ENCODE results near the gene DLEC1. TPM values are rescaled to one million over a fixed set of nuclear protein-coding genes. Genes with fewer than 3 reads are reported as not detected.
A peak's percentile ranks its signal among the peaks of the same experiment; 100 is the strongest.
"Not testable (repeated sequence)": the region's sequence is repeated elsewhere in the genome, so short reads cannot be mapped to it uniquely, and the experiment has no call there.

DLEC1 gene
- total RNA-seq, 2 donors from 2014 or later = 0.52 to 0.56 TPM

DNA sequence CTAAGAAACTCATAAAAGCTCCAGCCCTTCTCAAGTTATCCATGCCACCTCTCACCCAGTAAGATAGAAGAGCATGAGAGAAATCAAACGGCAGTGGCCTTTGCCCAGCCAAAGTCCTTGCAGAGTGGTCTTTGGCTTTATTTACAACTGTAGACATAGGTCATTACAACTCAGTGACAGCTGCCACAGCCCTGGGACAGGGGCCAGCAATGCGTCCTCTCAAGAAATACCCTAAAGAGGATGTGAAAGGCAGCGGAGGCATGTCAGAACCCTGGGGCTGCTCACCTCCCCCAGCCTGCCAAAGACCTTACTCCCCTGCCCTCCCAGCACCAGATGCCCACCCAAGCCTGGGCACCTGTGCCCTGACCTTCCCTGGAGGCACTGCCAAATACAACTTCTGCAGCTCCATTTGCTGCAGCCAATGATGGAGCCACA, 91.6 kb downstream of the DLEC1 start:
- Histone ChIP-seq H3K27ac (no peak overlapping the region), H3K9me3 (no peaks in the 10 kb centered on the region), H3K9ac (ENCODE audit: low read depth in 2 of 2, low read length in 2 of 2) (no peak overlapping the region), H3K27me3 (no peaks in the 10 kb centered on the region), H3K36me3 (peaks cover 29% of the 10 kb centered on the region), H3K4me3 (no peak overlapping the region), H3K4me1 (peaks cover 15% of the 10 kb centered on the region)
- DNase-seq = no peak
- intact Hi-C loops (cut with DNase I) = no loop called here
- TF ChIP-seq, protein P1, sequence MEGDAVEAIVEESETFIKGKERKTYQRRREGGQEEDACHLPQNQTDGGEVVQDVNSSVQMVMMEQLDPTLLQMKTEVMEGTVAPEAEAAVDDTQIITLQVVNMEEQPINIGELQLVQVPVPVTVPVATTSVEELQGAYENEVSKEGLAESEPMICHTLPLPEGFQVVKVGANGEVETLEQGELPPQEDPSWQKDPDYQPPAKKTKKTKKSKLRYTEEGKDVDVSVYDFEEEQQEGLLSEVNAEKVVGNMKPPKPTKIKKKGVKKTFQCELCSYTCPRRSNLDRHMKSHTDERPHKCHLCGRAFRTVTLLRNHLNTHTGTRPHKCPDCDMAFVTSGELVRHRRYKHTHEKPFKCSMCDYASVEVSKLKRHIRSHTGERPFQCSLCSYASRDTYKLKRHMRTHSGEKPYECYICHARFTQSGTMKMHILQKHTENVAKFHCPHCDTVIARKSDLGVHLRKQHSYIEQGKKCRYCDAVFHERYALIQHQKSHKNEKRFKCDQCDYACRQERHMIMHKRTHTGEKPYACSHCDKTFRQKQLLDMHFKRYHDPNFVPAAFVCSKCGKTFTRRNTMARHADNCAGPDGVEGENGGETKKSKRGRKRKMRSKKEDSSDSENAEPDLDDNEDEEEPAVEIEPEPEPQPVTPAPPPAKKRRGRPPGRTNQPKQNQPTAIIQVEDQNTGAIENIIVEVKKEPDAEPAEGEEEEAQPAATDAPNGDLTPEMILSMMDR (IDR thresholded peaks at IDR 0.05) = no peak

DNA sequence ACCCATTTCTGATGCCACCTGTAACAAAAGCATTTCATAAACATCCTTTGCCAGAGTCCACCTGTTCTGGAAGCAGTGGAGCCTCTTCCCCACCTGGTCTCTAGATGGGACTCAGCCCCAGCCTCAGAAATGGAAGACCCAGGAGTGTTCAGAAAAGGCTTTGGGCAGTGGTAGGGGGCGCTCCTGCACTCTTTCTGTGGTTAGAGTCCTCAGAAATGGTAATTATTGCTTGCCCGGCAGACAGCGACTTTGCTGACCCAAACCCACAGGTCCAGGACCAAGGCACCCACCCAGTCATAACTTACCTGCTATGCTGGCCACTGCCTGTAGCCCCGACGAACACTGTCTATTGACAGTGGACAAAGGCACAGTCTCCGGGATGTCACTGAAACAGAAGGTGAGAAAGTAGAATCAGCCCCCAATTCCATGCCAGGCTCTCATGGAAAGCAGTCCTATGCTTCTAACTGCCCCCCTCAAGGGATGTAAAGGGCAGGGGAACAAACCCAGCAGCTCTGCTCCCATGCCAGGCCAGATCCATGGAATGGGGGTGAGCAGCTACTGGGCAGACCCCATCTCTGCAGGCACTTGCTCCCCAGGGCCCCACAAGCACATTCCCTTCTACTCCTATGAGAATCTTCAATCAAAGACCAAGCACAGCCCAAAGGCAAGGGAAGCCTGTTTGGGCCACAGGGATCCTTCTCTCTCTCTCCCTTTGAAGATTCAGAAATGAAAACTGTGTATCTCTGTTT, 92.8 kb downstream of the DLEC1 start:
- Histone ChIP-seq H3K9ac (ENCODE audit: low read depth in 2 of 2, low read length in 2 of 2) (no peak overlapping the region), H3K4me1 (peaks cover 17% of the 10 kb centered on the region), H3K4me3 (no peak overlapping the region), H3K9me3 (no peaks in the 10 kb centered on the region), H3K27me3 (no peaks in the 10 kb centered on the region), H3K27ac (no peak overlapping the region), H3K36me3 (peaks cover 18% of the 10 kb centered on the region)
- peak; percentile 53 for DNase-seq
- TF ChIP-seq, protein P1 (IDR thresholded peaks at IDR 0.05) = no peak
- intact Hi-C loops (cut with DNase I) = no loop called here

DNA sequence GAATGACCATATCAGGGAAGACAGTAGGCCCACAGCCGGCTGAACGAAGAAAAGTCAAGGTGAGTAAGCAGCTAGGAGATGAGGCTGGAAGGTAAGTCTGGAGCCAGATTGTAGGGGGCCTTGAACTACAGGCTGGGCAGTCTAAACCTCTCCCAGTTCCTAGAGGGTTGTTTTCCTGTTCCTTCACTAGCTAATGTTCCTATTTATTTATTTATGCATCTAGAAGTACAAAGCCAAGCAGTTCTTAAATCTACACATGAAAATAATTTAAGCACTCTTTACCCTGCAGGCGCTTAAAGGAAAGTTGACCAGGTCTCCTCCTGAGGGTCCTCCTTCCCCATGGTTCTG, 94.2 kb downstream of the DLEC1 start:
- H3K36me3 ChIP-seq = peaks cover 13% of the 10 kb centered on the region
- peak overlapping the region in 1 of 2 donors; percentile 56 for H3K9ac ChIP-seq (ENCODE audit: low read depth in 2 of 2, low read length in 2 of 2)
- peaks cover 21% of the 10 kb centered on the region for H3K4me1 ChIP-seq
- H3K27ac ChIP-seq = peak overlapping the region; percentile 71
- H3K9me3 ChIP-seq = no peaks in the 10 kb centered on the region
- H3K4me3 ChIP-seq = no peak overlapping the region
- no peaks in the 10 kb centered on the region for H3K27me3 ChIP-seq
- DNase-seq = no peak
- TF ChIP-seq, protein P1 (IDR thresholded peaks at IDR 0.05) = no peak
- intact Hi-C loops (cut with DNase I) = no loop called here

DNA sequence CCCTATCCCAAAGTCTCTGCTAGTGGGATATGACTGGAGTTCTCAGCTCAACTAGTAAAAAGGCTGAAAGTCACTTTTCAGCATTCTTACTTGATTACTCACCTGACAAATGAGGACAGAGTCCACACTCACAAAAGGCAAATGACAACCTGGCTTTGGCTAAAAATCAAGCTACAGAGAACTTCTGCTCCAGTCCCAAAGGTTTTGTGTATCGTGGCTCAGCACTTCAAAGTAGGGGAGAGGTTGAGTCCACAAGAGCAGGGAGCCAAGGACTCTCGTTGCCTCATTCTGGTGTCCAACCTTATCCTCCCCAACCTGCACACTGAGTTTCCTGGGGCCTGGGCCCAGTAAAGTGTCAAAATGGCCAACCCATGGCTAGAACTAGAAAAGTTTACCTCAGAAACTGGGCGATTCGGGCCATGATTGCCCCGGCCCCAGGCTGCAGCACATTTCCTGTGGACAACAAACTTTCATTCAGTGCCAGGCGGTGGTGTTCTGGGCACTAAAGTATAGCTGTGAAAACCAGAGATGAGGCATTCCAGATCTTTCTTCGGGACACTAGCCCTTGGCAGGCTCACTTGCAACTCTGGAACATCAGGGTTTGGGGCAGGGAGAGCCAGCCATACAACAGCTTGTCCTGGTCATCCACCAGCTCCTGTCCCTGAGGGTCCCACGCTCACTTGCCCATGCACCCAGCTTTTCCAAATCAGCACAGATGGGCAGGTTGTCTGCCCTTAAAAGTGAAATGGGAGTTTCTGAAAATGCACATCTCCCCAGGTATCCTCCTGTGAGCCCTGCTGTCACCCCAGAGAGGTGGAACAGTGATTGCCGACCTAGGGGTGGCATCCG, 94.8 kb downstream of the DLEC1 start:
- intact Hi-C loops (cut with DNase I) = no loop called here
- H3K27me3 ChIP-seq = no peaks in the 10 kb centered on the region
- H3K4me3 ChIP-seq = no peak overlapping the region
- TF ChIP-seq, protein P1 (IDR thresholded peaks at IDR 0.05) = no peak
- peak; percentile 70 for DNase-seq
- peaks cover 21% of the 10 kb centered on the region for H3K4me1 ChIP-seq
- no peaks in the 10 kb centered on the region for H3K9me3 ChIP-seq
- peak overlapping the region; percentile 71 for H3K27ac ChIP-seq
- peak overlapping the region; percentile 24 to 56 for H3K9ac ChIP-seq (ENCODE audit: low read depth in 2 of 2, low read length in 2 of 2)
- peaks cover 7% of the 10 kb centered on the region for H3K36me3 ChIP-seq

DNA sequence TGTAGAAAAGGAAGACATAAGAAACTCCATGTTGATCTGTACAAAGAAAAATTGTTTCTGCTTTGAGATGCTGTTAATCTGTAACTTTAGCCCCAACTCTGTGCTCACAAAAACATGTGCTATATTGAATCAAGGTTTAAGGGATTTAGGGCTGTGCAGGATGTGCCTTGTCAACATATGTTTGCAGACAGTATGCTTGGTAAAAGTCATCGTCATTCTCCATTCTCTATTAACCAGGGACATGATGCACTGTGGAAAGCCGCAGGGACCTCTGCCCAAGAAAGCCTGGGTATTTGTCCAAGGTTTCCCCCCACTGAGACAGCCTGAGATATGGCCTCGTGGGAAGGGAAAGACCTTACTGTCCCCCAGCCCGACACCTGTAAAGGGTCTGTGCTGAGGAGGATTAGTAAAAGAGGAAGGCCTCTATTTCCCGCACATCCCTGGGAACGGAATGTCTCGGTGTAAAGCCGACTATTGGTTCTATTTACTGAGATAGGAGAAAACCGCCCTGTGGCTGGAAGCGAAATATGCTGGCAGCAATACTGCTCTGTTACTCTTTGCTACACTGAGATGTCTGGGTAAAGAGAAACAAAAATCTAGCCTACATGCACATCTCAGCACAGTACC, 95.6 kb downstream of the DLEC1 start:
- DNase-seq; H3K4me3 ChIP-seq; H3K27me3 ChIP-seq; intact Hi-C loops (cut with DNase I); H3K9me3 ChIP-seq; H3K36me3 ChIP-seq: not testable (repeated sequence)
- peak overlapping the region in 1 of 2 donors; percentile 56 for H3K9ac ChIP-seq (ENCODE audit: low read depth in 2 of 2, low read length in 2 of 2)
- peaks cover 21% of the 10 kb centered on the region for H3K4me1 ChIP-seq
- H3K27ac ChIP-seq = peak overlapping the region; percentile 71

DNA sequence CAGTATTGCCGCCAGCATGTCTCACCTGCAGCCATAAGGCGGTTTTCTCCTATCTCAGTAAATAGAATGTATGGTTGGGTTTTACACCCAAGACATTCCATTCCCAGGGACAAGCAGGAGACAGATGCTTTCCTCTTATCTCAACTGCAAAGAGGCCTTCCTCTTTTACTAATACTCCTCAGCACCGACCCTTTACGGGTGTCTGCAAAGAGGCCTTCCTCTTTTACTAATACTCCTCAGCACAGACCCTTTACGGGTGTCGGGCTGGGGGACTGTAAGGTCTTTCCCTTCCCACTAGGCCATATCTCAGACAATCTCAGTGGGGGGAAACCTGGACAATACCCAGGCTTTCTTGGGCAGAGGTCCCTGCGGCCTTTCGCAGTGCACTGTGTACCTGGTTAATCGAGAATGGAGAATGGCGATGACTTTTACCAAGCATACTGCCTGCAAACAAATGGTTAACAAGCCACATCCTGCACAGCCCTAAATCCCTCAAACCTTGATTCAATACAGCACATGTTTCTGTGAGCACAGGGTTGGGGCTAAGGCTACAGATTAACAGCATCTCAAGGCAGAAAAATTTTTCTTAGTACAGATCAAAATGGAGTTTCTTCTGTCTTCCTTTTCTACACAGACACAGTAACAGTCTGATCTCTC, 96.7 kb downstream of the DLEC1 start:
- DNase-seq; H3K36me3 ChIP-seq; intact Hi-C loops (cut with DNase I); H3K27me3 ChIP-seq; H3K9me3 ChIP-seq: not testable (repeated sequence)
- H3K4me3 ChIP-seq = peak overlapping the region; percentile 97
- peak overlapping the region; percentile 76 for H3K27ac ChIP-seq
- H3K4me1 ChIP-seq = peaks cover 29% of the 10 kb centered on the region
- peak overlapping the region; percentile 87 to 95 for H3K9ac ChIP-seq (ENCODE audit: low read depth in 2 of 2, low read length in 2 of 2)
